ENCODE results near the gene SPATA31D1. TPM values are rescaled to one million over a fixed set of nuclear protein-coding genes. Genes with fewer than 3 reads are reported as not detected.
"Not testable (repeated sequence)": the region's sequence is repeated elsewhere in the genome, so short reads cannot be mapped to it uniquely, and the experiment has no call there.

The SPATA31D1 gene
- total RNA-seq (2014; rRNA removed; shearing (Covaris generic)) = not detected in 2 replicates
- not detected in 2 replicates for polyA plus RNA-seq (2016; fragmentation: Nextera tagmentation; extraction: Ambion mirVana)

GRCh38 chr9:81988472-81988871 lies at the start of gene SPATA31D1:
Gene SPATA31D1 (plus strand): TSS chr9:81988772. CDS start chr9:81988819, 47 bp downstream.
- WGBS, 2 experiments (ENCODE audit: low coverage in 1 of 2, low lambda C conversion rate in 2 of 2, missing lambda C conversion rate in 2 of 2) = 92 to 100% methylated on average over 1 of the region's 1 CpG
- in situ Hi-C loops (cut with MboI); H3K9ac ChIP-seq: not testable (repeated sequence)

GRCh38 chr9:81943393-81943792 lies 45.2 kb upstream of the SPATA31D1 start, which contains the start of gene SPATA31D3:
Gene SPATA31D3 (plus strand): TSS chr9:81943500. CDS start chr9:81943586, 86 bp downstream.
- H3K4me3 ChIP-seq; H3K4me1 ChIP-seq (ENCODE audit: insufficient read depth); H2AFZ ChIP-seq; H3F3A ChIP-seq (ENCODE audit: insufficient read depth); H3K79me2 ChIP-seq (ENCODE audit: insufficient read depth); H4K20me1 ChIP-seq (ENCODE audit: insufficient read depth); H3K4me2 ChIP-seq (ENCODE audit: unreplicated experiment); in situ Hi-C loops (cut with MboI); H3K9ac ChIP-seq; H3K27me3 ChIP-seq (replicated peaks; ENCODE audit: insufficient read depth); H3K9me3 ChIP-seq (ENCODE audit: low read depth); H3K9me2 ChIP-seq (ENCODE audit: insufficient read depth); H3K36me3 ChIP-seq (ENCODE audit: low read depth); H3K27ac ChIP-seq; DNase-seq: not testable (repeated sequence)
- WGBS, 2 experiments (ENCODE audit: low coverage in 1 of 2, low lambda C conversion rate in 2 of 2, missing lambda C conversion rate in 2 of 2) = no CpG with 5 or more reads among the region's 2 CpGs

More at GRCh38 chr9:81988472-81988871, at the start of gene SPATA31D1:
- not testable (repeated sequence) for H4K20me1 ChIP-seq (ENCODE audit: insufficient read depth); H3K36me3 ChIP-seq (ENCODE audit: low read depth); H3K27me3 ChIP-seq (replicated peaks; ENCODE audit: insufficient read depth); H2AFZ ChIP-seq; H3K4me1 ChIP-seq (ENCODE audit: insufficient read depth); H3K79me2 ChIP-seq (ENCODE audit: insufficient read depth); H3K4me3 ChIP-seq; H3K9me3 ChIP-seq (ENCODE audit: low read depth); DNase-seq; H3F3A ChIP-seq (ENCODE audit: insufficient read depth); H3K9me2 ChIP-seq (ENCODE audit: insufficient read depth); H3K27ac ChIP-seq; H3K4me2 ChIP-seq (ENCODE audit: unreplicated experiment)

- H3K36me3 ChIP-seq (ENCODE audit: low read depth); H3F3A ChIP-seq (ENCODE audit: insufficient read depth); H3K4me3 ChIP-seq; H3K9ac ChIP-seq; H3K27ac ChIP-seq; H3K9me3 ChIP-seq (ENCODE audit: low read depth); DNase-seq; H3K4me1 ChIP-seq (ENCODE audit: insufficient read depth); in situ Hi-C loops (cut with MboI); H3K4me2 ChIP-seq (ENCODE audit: unreplicated experiment); H3K9me2 ChIP-seq (ENCODE audit: insufficient read depth); H2AFZ ChIP-seq; H3K79me2 ChIP-seq (ENCODE audit: insufficient read depth); H4K20me1 ChIP-seq (ENCODE audit: insufficient read depth); H3K27me3 ChIP-seq (replicated peaks; ENCODE audit: insufficient read depth): not testable (repeated sequence)
- WGBS, 2 experiments (ENCODE audit: low coverage in 1 of 2, low lambda C conversion rate in 2 of 2, missing lambda C conversion rate in 2 of 2) = 0% methylated on average over 1 of the region's 3 CpGs; no CpG with 5 or more reads in 1 of the 2 experiments
Observed at GRCh38 chr9:81948650-81949049, 39.9 kb upstream of the SPATA31D1 start.

- Histone ChIP-seq H3K36me3 (ENCODE audit: low read depth) (no peaks in the 10 kb centered on the region), H2AFZ (no peak overlapping the region), H4K20me1 (ENCODE audit: insufficient read depth) (no peaks in the 10 kb centered on the region), H3F3A (ENCODE audit: insufficient read depth) (no peaks in the 10 kb centered on the region), H3K79me2 (ENCODE audit: insufficient read depth) (no peaks in the 10 kb centered on the region), H3K9me3 (ENCODE audit: low read depth) (no peaks in the 10 kb centered on the region), H3K9me2 (ENCODE audit: insufficient read depth) (no peaks in the 10 kb centered on the region), H3K27me3 (replicated peaks; ENCODE audit: insufficient read depth) (peaks cover 3% of the 10 kb centered on the region; the same call in 1 of the 2 replicates), H3K4me1 (ENCODE audit: insufficient read depth) (no peaks in the 10 kb centered on the region), H3K27ac (no peak overlapping the region), H3K4me3 (no peak overlapping the region), H3K4me2 (ENCODE audit: unreplicated experiment) (no peak overlapping the region), H3K9ac (no peak overlapping the region)
- TF ChIP-seq EZH2phosphoT487 (IDR thresholded peaks at IDR 0.05; ENCODE audit: insufficient read depth, low read depth) (no peak), EZH2 (IDR thresholded peaks at IDR 0.05; ENCODE audit: insufficient read depth, poor library complexity, severe bottlenecking) (no peak)
- no peak for DNase-seq
- WGBS, 2 experiments (ENCODE audit: low coverage in 1 of 2, low lambda C conversion rate in 2 of 2, missing lambda C conversion rate in 2 of 2) = 69 to 86% methylated on average over 1 of the region's 1 CpG
- in situ Hi-C loops (cut with MboI) = no loop called here
Observed at GRCh38 chr9:81953096-81953495, 35.5 kb upstream of the SPATA31D1 start.

- Histone ChIP-seq H3K27me3 (replicated peaks; ENCODE audit: insufficient read depth) (no peaks in the 10 kb centered on the region), H3K4me2 (ENCODE audit: unreplicated experiment) (no peak overlapping the region), H3K4me1 (ENCODE audit: insufficient read depth) (no peaks in the 10 kb centered on the region), H3K9me3 (ENCODE audit: low read depth) (no peaks in the 10 kb centered on the region), H3K4me3 (no peak overlapping the region), H3K9ac (no peak overlapping the region), H3K79me2 (ENCODE audit: insufficient read depth) (no peaks in the 10 kb centered on the region), H2AFZ (no peak overlapping the region), H3K36me3 (ENCODE audit: low read depth) (no peaks in the 10 kb centered on the region), H4K20me1 (ENCODE audit: insufficient read depth) (no peaks in the 10 kb centered on the region), H3K9me2 (ENCODE audit: insufficient read depth) (no peaks in the 10 kb centered on the region), H3F3A (ENCODE audit: insufficient read depth) (no peaks in the 10 kb centered on the region), H3K27ac (no peak overlapping the region)
- TF ChIP-seq EZH2phosphoT487 (IDR thresholded peaks at IDR 0.05; ENCODE audit: insufficient read depth, low read depth) = no peak
- TF ChIP-seq EZH2 (IDR thresholded peaks at IDR 0.05; ENCODE audit: insufficient read depth, poor library complexity, severe bottlenecking) = no peak
- DNase-seq = no peak
- in situ Hi-C loops (cut with MboI) = no loop called here
Observed at GRCh38 chr9:81955625-81956024, 32.9 kb upstream of the SPATA31D1 start.
